ENCODE results near the gene ARHGEF7. TPM values are rescaled to one million over a fixed set of nuclear protein-coding genes. Genes with fewer than 3 reads are reported as not detected.

Gene ARHGEF7
- total and polyA plus RNA-seq, 2 experiments from 2014 or later: 23.6 to 58.9 TPM

DNA sequence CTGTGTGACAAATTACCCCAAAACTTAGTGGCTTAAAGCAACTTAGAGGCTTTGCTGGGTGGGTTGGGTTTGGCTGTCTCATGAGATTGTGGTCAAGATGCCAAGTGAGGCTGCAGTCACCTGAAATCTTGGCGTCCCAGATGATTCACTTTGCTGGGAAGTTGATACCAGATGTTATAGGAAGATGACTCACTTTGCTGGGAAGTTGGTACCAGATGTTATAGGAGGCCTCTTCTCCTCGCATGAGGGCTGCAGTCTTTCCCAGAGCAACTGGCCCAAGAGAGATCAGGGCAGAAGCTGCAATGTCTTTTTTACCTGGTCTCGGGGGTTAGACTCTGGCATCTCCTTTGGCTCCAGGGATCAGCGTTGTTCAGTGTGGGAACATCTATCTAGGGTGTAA is 222.1 kb downstream of the ARHGEF7 start:
- no peaks in the 10 kb centered on the region for H3K4me1 Mint-ChIP-seq
- H3K4me1 ChIP-seq (ENCODE audit: insufficient read depth): no peaks in the 10 kb centered on the region
- H3K4me3 ChIP-seq: no peak overlapping the region
- no peaks in the 10 kb centered on the region for H3K36me3 Mint-ChIP-seq (ENCODE audit: low read depth)
- H3K9me3 Mint-ChIP-seq: no peaks in the 10 kb centered on the region
- H3K27ac ChIP-seq (ENCODE audit: low read depth): no peak overlapping the region
- H3F3A ChIP-seq (replicated peaks; ENCODE audit: low read depth): no peaks in the 10 kb centered on the region
- H3K79me2 ChIP-seq (replicated peaks; ENCODE audit: insufficient read depth): no peaks in the 10 kb centered on the region
- no peaks in the 10 kb centered on the region for H3K36me3 ChIP-seq (ENCODE audit: insufficient read depth)
- TF ChIP-seq JUNB (IDR thresholded peaks at IDR 0.05; ENCODE audit: unreplicated experiment): no peak
- TF ChIP-seq CREB1 (CRISPR knock-in tag; IDR thresholded peaks at IDR 0.05; ENCODE audit: low read depth): no peak
- TF ChIP-seq, protein P1, sequence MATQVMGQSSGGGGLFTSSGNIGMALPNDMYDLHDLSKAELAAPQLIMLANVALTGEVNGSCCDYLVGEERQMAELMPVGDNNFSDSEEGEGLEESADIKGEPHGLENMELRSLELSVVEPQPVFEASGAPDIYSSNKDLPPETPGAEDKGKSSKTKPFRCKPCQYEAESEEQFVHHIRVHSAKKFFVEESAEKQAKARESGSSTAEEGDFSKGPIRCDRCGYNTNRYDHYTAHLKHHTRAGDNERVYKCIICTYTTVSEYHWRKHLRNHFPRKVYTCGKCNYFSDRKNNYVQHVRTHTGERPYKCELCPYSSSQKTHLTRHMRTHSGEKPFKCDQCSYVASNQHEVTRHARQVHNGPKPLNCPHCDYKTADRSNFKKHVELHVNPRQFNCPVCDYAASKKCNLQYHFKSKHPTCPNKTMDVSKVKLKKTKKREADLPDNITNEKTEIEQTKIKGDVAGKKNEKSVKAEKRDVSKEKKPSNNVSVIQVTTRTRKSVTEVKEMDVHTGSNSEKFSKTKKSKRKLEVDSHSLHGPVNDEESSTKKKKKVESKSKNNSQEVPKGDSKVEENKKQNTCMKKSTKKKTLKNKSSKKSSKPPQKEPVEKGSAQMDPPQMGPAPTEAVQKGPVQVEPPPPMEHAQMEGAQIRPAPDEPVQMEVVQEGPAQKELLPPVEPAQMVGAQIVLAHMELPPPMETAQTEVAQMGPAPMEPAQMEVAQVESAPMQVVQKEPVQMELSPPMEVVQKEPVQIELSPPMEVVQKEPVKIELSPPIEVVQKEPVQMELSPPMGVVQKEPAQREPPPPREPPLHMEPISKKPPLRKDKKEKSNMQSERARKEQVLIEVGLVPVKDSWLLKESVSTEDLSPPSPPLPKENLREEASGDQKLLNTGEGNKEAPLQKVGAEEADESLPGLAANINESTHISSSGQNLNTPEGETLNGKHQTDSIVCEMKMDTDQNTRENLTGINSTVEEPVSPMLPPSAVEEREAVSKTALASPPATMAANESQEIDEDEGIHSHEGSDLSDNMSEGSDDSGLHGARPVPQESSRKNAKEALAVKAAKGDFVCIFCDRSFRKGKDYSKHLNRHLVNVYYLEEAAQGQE (IDR thresholded peaks at IDR 0.05; ENCODE audit: unreplicated experiment): no peak
- TF ChIP-seq POLR2AphosphoS5 (IDR thresholded peaks at IDR 0.05; ENCODE audit: low read depth): no peak
- no peak for TF ChIP-seq ZNF114 (CRISPR knock-in tag; IDR thresholded peaks at IDR 0.05)
- TF ChIP-seq STAT1 (IDR thresholded peaks at IDR 0.05; ENCODE audit: unreplicated experiment): no peak
- no peak overlapping the region for H3K4me3 Mint-ChIP-seq
- H3K4me2 ChIP-seq: no peak overlapping the region
- H4K20me1 ChIP-seq (replicated peaks; ENCODE audit: insufficient read depth): no peaks in the 10 kb centered on the region
- DNase-seq (ENCODE audit: low spot score) (no peak), ATAC-seq (no peak)
- H3K27me3 Mint-ChIP-seq (ENCODE audit: insufficient read depth, low read depth, poor library complexity): peaks cover 6% of the 10 kb centered on the region
- H3K9me2 ChIP-seq (ENCODE audit: insufficient read depth): no peaks in the 10 kb centered on the region
- H2AFZ ChIP-seq: no peak overlapping the region
- no peak overlapping the region for H3K27ac Mint-ChIP-seq
- H3K27me3 ChIP-seq (ENCODE audit: insufficient read depth): no peaks in the 10 kb centered on the region

DNA sequence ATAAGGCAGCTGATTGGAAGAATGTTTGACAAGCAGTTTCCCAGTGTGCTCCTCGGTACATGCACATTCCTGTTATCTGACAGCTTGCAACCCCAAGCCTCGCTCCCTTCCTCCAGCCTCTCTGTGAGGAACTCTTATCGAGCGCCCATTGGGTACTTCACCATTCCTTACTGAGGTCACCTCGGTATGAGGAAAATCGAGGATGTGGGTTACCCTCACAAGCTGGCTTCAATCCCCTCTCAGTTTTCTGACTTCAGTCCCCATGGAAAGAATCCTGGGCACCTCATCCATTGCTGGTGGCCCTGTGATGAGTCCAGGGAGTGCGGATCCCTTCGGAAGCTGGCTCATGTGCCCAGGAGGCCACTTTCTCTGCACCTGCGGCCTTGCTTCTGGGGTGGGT is 222.6 kb downstream of the ARHGEF7 start:
- Histone ChIP-seq H3K36me3 (ENCODE audit: insufficient read depth) (no peaks in the 10 kb centered on the region), H3K27ac (ENCODE audit: low read depth) (no peak overlapping the region), H3K4me2 (no peak overlapping the region), H4K20me1 (replicated peaks; ENCODE audit: insufficient read depth) (no peaks in the 10 kb centered on the region), H3K27me3 (ENCODE audit: insufficient read depth) (no peaks in the 10 kb centered on the region), H3K9me2 (ENCODE audit: insufficient read depth) (no peaks in the 10 kb centered on the region), H3K4me1 (ENCODE audit: insufficient read depth) (no peaks in the 10 kb centered on the region), H2AFZ (no peak overlapping the region), H3F3A (replicated peaks; ENCODE audit: low read depth) (no peaks in the 10 kb centered on the region), H3K79me2 (replicated peaks; ENCODE audit: insufficient read depth) (no peaks in the 10 kb centered on the region), H3K4me3 (no peak overlapping the region)
- no peak for DNase-seq (ENCODE audit: low spot score)
- Mint-ChIP-seq H3K27me3 (ENCODE audit: insufficient read depth, low read depth, poor library complexity) (peaks cover 6% of the 10 kb centered on the region), H3K4me3 (no peak overlapping the region), H3K4me1 (no peaks in the 10 kb centered on the region), H3K9me3 (no peaks in the 10 kb centered on the region), H3K27ac (no peak overlapping the region), H3K36me3 (ENCODE audit: low read depth) (no peaks in the 10 kb centered on the region)
- no peak for ATAC-seq
- TF ChIP-seq EZH2phosphoT487 (IDR thresholded peaks at IDR 0.05; ENCODE audit: unreplicated experiment) (no peak), CREB1 (CRISPR knock-in tag; IDR thresholded peaks at IDR 0.05; ENCODE audit: low read depth) (no peak), JUNB (IDR thresholded peaks at IDR 0.05; ENCODE audit: unreplicated experiment) (no peak), ZNF331 (CRISPR knock-in tag; IDR thresholded peaks at IDR 0.05; ENCODE audit: low read depth) (no peak), ETS1 (IDR thresholded peaks at IDR 0.05) (no peak), NANOG (IDR thresholded peaks at IDR 0.05; ENCODE audit: borderline replicate concordance) (no peak)
- TF ChIP-seq, protein P1 (IDR thresholded peaks at IDR 0.05; ENCODE audit: unreplicated experiment): no peak
- TF ChIP-seq, protein P2, sequence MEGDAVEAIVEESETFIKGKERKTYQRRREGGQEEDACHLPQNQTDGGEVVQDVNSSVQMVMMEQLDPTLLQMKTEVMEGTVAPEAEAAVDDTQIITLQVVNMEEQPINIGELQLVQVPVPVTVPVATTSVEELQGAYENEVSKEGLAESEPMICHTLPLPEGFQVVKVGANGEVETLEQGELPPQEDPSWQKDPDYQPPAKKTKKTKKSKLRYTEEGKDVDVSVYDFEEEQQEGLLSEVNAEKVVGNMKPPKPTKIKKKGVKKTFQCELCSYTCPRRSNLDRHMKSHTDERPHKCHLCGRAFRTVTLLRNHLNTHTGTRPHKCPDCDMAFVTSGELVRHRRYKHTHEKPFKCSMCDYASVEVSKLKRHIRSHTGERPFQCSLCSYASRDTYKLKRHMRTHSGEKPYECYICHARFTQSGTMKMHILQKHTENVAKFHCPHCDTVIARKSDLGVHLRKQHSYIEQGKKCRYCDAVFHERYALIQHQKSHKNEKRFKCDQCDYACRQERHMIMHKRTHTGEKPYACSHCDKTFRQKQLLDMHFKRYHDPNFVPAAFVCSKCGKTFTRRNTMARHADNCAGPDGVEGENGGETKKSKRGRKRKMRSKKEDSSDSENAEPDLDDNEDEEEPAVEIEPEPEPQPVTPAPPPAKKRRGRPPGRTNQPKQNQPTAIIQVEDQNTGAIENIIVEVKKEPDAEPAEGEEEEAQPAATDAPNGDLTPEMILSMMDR (conservative IDR thresholded peaks at IDR 0.05; ENCODE audit: low read depth in 2 of 2): no peak

All from GM23338 (cell line).